HepG2 (cell line): ENCODE results near the gene GLRB. TPM values are rescaled to one million over a fixed set of nuclear protein-coding genes. Genes with fewer than 3 reads are reported as not detected.

ENCODE experiments used
- FOSL2 ChIP-seq: sonication (generic); formaldehyde crosslinking; IDR thresholded peaks from 2 replicates; pipeline ENCODE4 v1.4.0; 2020; ENCODE audit warnings: missing genetic modification reagents
- GZF1 ChIP-seq: sonication (generic); formaldehyde crosslinking; IDR thresholded peaks from 2 replicates; pipeline ENCODE4 v1.5.1; 2020; ENCODE audit warnings: mild to moderate bottlenecking, missing genetic modification reagents
- MTA3 ChIP-seq: sonication (generic); formaldehyde crosslinking; IDR thresholded peaks from 2 replicates; pipeline ENCODE4 v1.4.0; 2020; ENCODE audit warnings: missing genetic modification reagents
- NR2C2 ChIP-seq: sonication (generic); formaldehyde crosslinking; IDR thresholded peaks from 2 replicates; pipeline ENCODE4 v1.4.0; 2020; ENCODE audit warnings: missing genetic modification reagents, mild to moderate bottlenecking, moderate library complexity, borderline replicate concordance
- ZFP90 ChIP-seq: sonication (generic); formaldehyde crosslinking; IDR thresholded peaks from 2 replicates; pipeline ENCODE4 v1.8.0; 2022; ENCODE audit warnings: missing genetic modification reagents, mild to moderate bottlenecking, inconsistent platforms, borderline replicate concordance
- ZNF230 ChIP-seq: sonication (generic); formaldehyde crosslinking; IDR thresholded peaks from 2 replicates; pipeline ENCODE4 v1.4.0; 2020; ENCODE audit warnings: mild to moderate bottlenecking, missing genetic modification reagents
- ZNF274 ChIP-seq: sonication (generic); formaldehyde crosslinking; IDR thresholded peaks from 2 replicates; pipeline ENCODE4 v1.5.1; 2020; ENCODE audit warnings: mild to moderate bottlenecking, missing genetic modification reagents
- ZNF350 ChIP-seq: sonication (generic); formaldehyde crosslinking; IDR thresholded peaks from 2 replicates; pipeline ENCODE4 v1.4.0; 2020; ENCODE audit warnings: mild to moderate bottlenecking, low read depth, missing genetic modification reagents, borderline replicate concordance
- ZNF431 ChIP-seq: sonication (generic); formaldehyde crosslinking; IDR thresholded peaks from 2 replicates; pipeline ENCODE4 v1.9.0; 2022; ENCODE audit warnings: missing genetic modification reagents, low read depth, mild to moderate bottlenecking, borderline replicate concordance
- ZNF883 ChIP-seq: sonication (generic); formaldehyde crosslinking; IDR thresholded peaks from 2 replicates; pipeline ENCODE4 v1.5.1; 2020; ENCODE audit warnings: mild to moderate bottlenecking, missing genetic modification reagents; ENCODE audit errors: not compliant biosample characterization
- polyA plus RNA-seq, 8 experiments: library from polyadenylated mRNA; depleted of rRNA in 3 of 8; stranded (reverse) in 7 of 8; unstranded in 1 of 8; fragments of >200 nt; fragmentation: Illumina TruSeq in 4 of 8; extraction: Trizol in 4 of 8; gene quantifications; 2 replicates each; pipeline versions ENCODE4 v1.2.1 to v1.2.3, GENCODE V29; 2011 to 2016; ENCODE audit warnings: low read depth in 4 of 8, missing spikeins in 1 of 8, mixed read lengths in 1 of 8; ENCODE audit not compliant: insufficient read depth in 1 of 8
- total RNA-seq, 5 experiments: library from RNA; depleted of rRNA; stranded (reverse); fragments of >200 nt; fragmentation: Illumina TruSeq; extraction: Trizol; gene quantifications; 2 replicates each; pipeline ENCODE4 v1.2.3, GENCODE V29; 2016; ENCODE audit warnings: low read depth in 1 of 5
- TF ChIP-seq, protein P1 (sequence below): sonication (generic); formaldehyde crosslinking; IDR thresholded peaks from 2 replicates; pipeline ENCODE4 v1.4.0; 2020; ENCODE audit warnings: missing genetic modification reagents
- TF ChIP-seq, protein P2 (sequence below), 2 experiments: sonication (generic) in 1 of 2; formaldehyde crosslinking in 1 of 2; IDR thresholded peaks; 2 replicates each; pipeline versions ENCODE4 v1.4.0 to v1.6.1; 2016 to 2020; ENCODE audit warnings: borderline replicate concordance in 1 of 2, low read depth in 1 of 2, mild to moderate bottlenecking in 1 of 2, missing genetic modification reagents in 1 of 2
- TF ChIP-seq, protein P3 (sequence below): sonication (generic); formaldehyde crosslinking; IDR thresholded peaks from 2 replicates; pipeline ENCODE4 v1.4.0; 2020; ENCODE audit warnings: missing genetic modification reagents
- TF ChIP-seq, protein P4 (sequence below): sonication (generic); formaldehyde crosslinking; IDR thresholded peaks from 2 replicates; pipeline ENCODE4 v1.5.1; 2020; ENCODE audit warnings: missing genetic modification reagents, mild to moderate bottlenecking, borderline replicate concordance
- TF ChIP-seq, protein P5 (sequence below): sonication (generic); IDR thresholded peaks from 2 replicates; pipeline ENCODE4 v1.6.1; 2016; ENCODE audit warnings: low read depth, borderline replicate concordance
- TF ChIP-seq, protein P6 (sequence below): IDR thresholded peaks from 2 replicates; pipeline ENCODE4 v1.6.1; 2016; ENCODE audit warnings: missing biosample characterization, missing genetic modification reagents, low read depth

Gene GLRB
- total and polyA plus RNA-seq, 2 of the 13 experiments (the other 11 are each of a cell fraction or from before 2014, with no cell fraction given): 0.17 to 0.24 TPM

DNA sequence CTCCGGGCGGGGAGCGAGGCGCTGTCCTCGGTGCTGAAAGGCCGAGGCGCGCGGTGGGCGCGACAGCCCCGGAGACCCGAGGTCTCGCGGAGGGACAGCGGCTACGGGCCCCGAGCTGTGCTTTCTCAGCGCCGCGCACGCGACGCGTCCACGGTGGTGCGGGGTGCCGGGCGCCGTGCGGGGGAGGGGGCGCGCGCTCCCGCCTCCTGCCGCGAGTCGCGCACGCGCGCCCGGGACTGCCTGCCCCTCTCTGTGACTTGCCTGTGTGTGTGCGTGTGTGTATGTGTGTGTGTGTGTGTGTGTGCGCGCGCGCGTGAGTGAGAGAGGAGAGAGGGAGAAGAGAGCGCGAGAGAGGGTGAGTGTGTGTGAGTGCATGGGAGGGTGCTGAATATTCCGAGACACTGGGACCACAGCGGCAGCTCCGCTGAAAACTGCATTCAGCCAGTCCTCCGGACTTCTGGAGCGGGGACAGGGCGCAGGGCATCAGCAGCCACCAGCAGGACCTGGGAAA, 144.5 kb downstream of the GLRB start, which contains the start of gene GRIA2 (continued):
- TF ChIP-seq ZNF350 (CRISPR knock-in tag) (no peak), MTA3 (CRISPR knock-in tag) (no peak), ZFP90 (CRISPR knock-in tag) (no peak), FOSL2 (CRISPR knock-in tag) (0 out of 2 replicates have a peak, but pooled peaks have one; percentile 14), ZNF230 (CRISPR knock-in tag) (no peak), ZNF883 (CRISPR knock-in tag) (peak; percentile 88), ZNF431 (CRISPR knock-in tag) (0 out of 2 replicates have a peak, but pooled peaks have one; percentile 58), ZNF274 (CRISPR knock-in tag) (peak; percentile 55; the same call in 1 of the 2 replicates), NR2C2 (no peak), GZF1 (CRISPR knock-in tag) (no peak)
- TF ChIP-seq, protein P1, sequence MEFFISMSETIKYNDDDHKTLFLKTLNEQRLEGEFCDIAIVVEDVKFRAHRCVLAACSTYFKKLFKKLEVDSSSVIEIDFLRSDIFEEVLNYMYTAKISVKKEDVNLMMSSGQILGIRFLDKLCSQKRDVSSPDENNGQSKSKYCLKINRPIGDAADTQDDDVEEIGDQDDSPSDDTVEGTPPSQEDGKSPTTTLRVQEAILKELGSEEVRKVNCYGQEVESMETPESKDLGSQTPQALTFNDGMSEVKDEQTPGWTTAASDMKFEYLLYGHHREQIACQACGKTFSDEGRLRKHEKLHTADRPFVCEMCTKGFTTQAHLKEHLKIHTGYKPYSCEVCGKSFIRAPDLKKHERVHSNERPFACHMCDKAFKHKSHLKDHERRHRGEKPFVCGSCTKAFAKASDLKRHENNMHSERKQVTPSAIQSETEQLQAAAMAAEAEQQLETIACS (CRISPR knock-in tag): no peak
- TF ChIP-seq, protein P2, sequence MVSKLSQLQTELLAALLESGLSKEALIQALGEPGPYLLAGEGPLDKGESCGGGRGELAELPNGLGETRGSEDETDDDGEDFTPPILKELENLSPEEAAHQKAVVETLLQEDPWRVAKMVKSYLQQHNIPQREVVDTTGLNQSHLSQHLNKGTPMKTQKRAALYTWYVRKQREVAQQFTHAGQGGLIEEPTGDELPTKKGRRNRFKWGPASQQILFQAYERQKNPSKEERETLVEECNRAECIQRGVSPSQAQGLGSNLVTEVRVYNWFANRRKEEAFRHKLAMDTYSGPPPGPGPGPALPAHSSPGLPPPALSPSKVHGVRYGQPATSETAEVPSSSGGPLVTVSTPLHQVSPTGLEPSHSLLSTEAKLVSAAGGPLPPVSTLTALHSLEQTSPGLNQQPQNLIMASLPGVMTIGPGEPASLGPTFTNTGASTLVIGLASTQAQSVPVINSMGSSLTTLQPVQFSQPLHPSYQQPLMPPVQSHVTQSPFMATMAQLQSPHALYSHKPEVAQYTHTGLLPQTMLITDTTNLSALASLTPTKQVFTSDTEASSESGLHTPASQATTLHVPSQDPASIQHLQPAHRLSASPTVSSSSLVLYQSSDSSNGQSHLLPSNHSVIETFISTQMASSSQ (IDR thresholded peaks at IDR 0.05; ENCODE audit: low read depth): no peak
- TF ChIP-seq, protein P2 (CRISPR knock-in tag; IDR thresholded peaks at IDR 0.05; ENCODE audit: borderline replicate concordance): no peak
- TF ChIP-seq, protein P3, sequence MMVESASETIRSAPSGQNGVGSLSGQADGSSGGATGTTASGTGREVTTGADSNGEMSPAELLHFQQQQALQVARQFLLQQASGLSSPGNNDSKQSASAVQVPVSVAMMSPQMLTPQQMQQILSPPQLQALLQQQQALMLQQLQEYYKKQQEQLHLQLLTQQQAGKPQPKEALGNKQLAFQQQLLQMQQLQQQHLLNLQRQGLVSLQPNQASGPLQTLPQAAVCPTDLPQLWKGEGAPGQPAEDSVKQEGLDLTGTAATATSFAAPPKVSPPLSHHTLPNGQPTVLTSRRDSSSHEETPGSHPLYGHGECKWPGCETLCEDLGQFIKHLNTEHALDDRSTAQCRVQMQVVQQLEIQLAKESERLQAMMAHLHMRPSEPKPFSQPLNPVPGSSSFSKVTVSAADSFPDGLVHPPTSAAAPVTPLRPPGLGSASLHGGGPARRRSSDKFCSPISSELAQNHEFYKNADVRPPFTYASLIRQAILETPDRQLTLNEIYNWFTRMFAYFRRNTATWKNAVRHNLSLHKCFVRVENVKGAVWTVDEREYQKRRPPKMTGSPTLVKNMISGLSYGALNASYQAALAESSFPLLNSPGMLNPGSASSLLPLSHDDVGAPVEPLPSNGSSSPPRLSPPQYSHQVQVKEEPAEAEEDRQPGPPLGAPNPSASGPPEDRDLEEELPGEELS (CRISPR knock-in tag): no peak
- TF ChIP-seq, protein P4, sequence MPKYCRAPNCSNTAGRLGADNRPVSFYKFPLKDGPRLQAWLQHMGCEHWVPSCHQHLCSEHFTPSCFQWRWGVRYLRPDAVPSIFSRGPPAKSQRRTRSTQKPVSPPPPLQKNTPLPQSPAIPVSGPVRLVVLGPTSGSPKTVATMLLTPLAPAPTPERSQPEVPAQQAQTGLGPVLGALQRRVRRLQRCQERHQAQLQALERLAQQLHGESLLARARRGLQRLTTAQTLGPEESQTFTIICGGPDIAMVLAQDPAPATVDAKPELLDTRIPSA (CRISPR knock-in tag): no peak
- TF ChIP-seq, protein P5, sequence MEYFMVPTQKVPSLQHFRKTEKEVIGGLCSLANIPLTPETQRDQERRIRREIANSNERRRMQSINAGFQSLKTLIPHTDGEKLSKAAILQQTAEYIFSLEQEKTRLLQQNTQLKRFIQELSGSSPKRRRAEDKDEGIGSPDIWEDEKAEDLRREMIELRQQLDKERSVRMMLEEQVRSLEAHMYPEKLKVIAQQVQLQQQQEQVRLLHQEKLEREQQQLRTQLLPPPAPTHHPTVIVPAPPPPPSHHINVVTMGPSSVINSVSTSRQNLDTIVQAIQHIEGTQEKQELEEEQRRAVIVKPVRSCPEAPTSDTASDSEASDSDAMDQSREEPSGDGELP: no peak
- TF ChIP-seq, protein P6, sequence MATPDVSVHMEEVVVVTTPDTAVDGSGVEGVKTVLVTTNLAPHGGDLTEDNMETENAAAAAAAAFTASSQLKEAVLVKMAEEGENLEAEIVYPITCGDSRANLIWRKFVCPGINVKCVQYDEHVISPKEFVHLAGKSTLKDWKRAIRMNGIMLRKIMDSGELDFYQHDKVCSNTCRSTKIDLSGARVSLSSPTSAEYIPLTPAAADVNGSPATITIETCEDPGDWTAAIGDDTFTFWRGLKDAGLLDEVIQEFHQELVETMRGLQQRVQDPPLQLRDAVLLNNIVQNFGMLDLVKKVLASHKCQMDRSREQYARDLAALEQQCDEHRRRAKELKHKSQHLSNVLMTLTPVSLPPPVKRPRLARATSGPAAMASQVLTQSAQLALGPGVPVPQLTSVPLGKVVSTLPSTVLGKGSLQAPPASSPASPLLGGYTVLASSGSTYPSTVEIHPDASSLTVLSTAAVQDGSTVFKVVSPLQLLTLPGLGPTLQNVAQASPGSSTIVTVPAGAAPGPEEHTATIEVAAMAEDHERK (CRISPR knock-in tag): no peak
